ENCODE data around the gene JAG1.

The JAG1 gene

DNA sequence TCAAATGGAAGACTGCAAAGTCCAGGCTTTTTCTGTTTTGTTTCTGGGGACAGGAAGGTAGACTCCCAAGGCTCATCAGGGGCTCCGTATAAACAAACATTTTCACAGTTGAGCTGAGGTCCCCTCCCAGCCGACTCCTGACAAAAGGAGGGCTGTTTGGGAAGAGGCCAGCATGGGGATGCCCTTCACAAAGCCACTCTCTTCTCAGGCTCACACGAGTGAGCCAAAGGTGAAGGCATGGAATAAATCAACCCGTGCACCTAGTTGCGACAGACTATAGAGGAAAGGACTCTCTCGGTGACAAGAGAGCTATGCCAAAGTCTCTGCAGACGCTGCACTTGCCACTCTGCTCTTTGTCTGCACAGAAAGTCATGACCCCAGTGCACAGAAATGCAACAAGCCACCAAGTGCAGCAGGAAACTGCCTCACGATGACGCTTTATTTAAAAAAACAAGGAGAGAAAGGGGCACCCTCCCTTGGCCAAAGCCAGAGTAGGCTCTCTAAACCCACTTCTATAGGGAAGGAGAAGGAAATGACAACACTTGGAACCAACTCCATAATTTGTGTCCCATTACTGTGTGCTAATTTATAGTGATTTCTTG is 21.0 kb downstream of the JAG1 start:
- H3K36me3 ChIP-seq (ENCODE audit: insufficient read depth, insufficient read length, low read length) = peaks cover 90% of the 10 kb centered on the region
- no peak for DNase-seq (ENCODE audit: low read depth, low spot score)
- no peaks in the 10 kb centered on the region for H3K27me3 ChIP-seq (ENCODE audit: insufficient read depth, insufficient read length)
- peaks cover 5% of the 10 kb centered on the region for H3K4me1 ChIP-seq (ENCODE audit: insufficient read depth, insufficient read length)
- H3K4me3 ChIP-seq (ENCODE audit: insufficient read length, low read depth) = no peak overlapping the region
- TF ChIP-seq YY1 (IDR thresholded peaks at IDR 0.05; ENCODE audit: insufficient read depth, insufficient read length) (no peak), SUZ12 (IDR thresholded peaks at IDR 0.05; ENCODE audit: extremely low read depth, insufficient read depth, insufficient read length) (no peak), ZNF274 (IDR thresholded peaks at IDR 0.05; ENCODE audit: low read depth, low read length) (no peak)
- no peaks in the 10 kb centered on the region for H3K9me3 ChIP-seq (ENCODE audit: insufficient read depth, low read length)
- H3K9ac ChIP-seq (ENCODE audit: insufficient read length, low read depth) = no peak overlapping the region

DNA sequence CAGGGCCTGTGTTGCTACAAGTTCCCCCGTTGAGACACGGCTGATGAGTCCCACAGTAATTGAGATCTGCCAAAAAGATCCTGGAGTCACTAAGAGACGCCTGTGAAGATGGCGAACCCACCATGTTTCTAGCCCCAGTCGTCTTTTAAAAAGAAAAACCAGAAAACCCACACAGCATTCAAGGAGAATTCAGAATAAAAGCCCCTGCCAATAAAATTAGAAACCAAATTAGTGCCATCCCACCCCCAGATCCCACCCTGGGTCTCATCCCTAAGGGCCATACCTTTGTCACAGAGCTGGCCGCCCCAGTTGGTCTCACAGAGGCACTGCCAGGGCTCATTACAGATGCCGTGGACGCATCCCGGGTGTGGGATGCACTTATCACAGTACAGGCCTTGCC is 21.6 kb downstream of the JAG1 start:
- H3K27me3 ChIP-seq (ENCODE audit: insufficient read depth, insufficient read length) = no peaks in the 10 kb centered on the region
- peaks cover 5% of the 10 kb centered on the region for H3K4me1 ChIP-seq (ENCODE audit: insufficient read depth, insufficient read length)
- H3K9me3 ChIP-seq (ENCODE audit: insufficient read depth, low read length) = no peaks in the 10 kb centered on the region
- H3K4me3 ChIP-seq (ENCODE audit: insufficient read length, low read depth) = no peak overlapping the region
- peaks cover 91% of the 10 kb centered on the region for H3K36me3 ChIP-seq (ENCODE audit: insufficient read depth, insufficient read length, low read length)
- TF ChIP-seq YY1 (IDR thresholded peaks at IDR 0.05; ENCODE audit: insufficient read depth, insufficient read length) = no peak
- TF ChIP-seq ZNF274 (IDR thresholded peaks at IDR 0.05; ENCODE audit: low read depth, low read length) = no peak
- no peak for TF ChIP-seq SUZ12 (IDR thresholded peaks at IDR 0.05; ENCODE audit: extremely low read depth, insufficient read depth, insufficient read length)
- H3K9ac ChIP-seq (ENCODE audit: insufficient read length, low read depth) = no peak overlapping the region
- DNase-seq (ENCODE audit: low read depth, low spot score) = no peak

- peaks cover 91% of the 10 kb centered on the region for H3K36me3 ChIP-seq (ENCODE audit: insufficient read depth, insufficient read length, low read length)
- no peak for DNase-seq (ENCODE audit: low read depth, low spot score)
- no peaks in the 10 kb centered on the region for H3K27me3 ChIP-seq (ENCODE audit: insufficient read depth, insufficient read length)
- H3K9ac ChIP-seq (ENCODE audit: insufficient read length, low read depth) = no peak overlapping the region
- H3K4me1 ChIP-seq (ENCODE audit: insufficient read depth, insufficient read length) = peaks cover 5% of the 10 kb centered on the region
- H3K4me3 ChIP-seq (ENCODE audit: insufficient read length, low read depth) = no peak overlapping the region
- no peaks in the 10 kb centered on the region for H3K9me3 ChIP-seq (ENCODE audit: insufficient read depth, low read length)
- TF ChIP-seq SUZ12 (IDR thresholded peaks at IDR 0.05; ENCODE audit: extremely low read depth, insufficient read depth, insufficient read length) = no peak
- no peak for TF ChIP-seq ZNF274 (IDR thresholded peaks at IDR 0.05; ENCODE audit: low read depth, low read length)
- TF ChIP-seq YY1 (IDR thresholded peaks at IDR 0.05; ENCODE audit: insufficient read depth, insufficient read length) = no peak
Measured at GRCh38 chr20:10651227-10651990, 22.4 kb downstream of the JAG1 start.

GRCh38 chr20:10649797-10650160 is 24.0 kb downstream of the JAG1 start:
- no peak for DNase-seq (ENCODE audit: low read depth, low spot score)
- no peak for TF ChIP-seq SUZ12 (IDR thresholded peaks at IDR 0.05; ENCODE audit: extremely low read depth, insufficient read depth, insufficient read length)
- TF ChIP-seq ZNF274 (IDR thresholded peaks at IDR 0.05; ENCODE audit: low read depth, low read length) = no peak
- no peak for TF ChIP-seq YY1 (IDR thresholded peaks at IDR 0.05; ENCODE audit: insufficient read depth, insufficient read length)
- peaks cover 90% of the 10 kb centered on the region for H3K36me3 ChIP-seq (ENCODE audit: insufficient read depth, insufficient read length, low read length)

DNA sequence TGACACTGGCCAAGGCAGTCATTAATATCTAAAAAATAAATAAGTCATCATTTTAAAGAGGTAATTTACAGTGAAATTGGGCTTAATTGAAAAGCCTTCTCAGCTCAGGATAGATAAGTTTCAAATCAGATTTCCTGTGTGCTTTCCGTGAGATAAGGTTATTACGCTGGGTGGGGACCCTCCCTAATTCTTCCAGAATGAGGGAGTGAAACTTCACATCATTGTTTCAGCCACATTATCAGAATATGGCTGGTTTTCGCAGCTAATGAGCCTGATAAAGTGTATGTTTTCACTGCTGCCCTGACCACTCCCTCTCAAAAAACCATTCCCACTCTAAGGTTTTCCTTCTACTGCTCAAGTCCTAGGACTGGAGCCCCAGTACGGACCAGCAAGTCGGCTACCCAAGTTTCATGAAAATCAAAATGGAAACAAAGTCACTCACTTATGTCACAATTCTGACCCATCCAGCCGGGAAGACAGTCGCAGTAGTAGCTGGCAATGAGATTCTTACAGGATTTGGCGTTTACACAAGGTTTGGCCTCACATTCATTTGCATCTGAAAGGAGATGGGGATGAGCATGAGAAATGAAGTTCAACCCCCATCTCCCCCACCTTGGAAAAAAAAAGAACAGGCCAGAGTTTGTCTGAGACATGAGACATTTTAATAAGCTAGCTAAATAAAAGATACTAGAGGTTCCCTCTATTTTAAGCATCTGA is 24.6 kb downstream of the JAG1 start:
- Histone ChIP-seq H3K27me3 (ENCODE audit: insufficient read depth, insufficient read length) (no peaks in the 10 kb centered on the region), H3K4me3 (ENCODE audit: insufficient read length, low read depth) (no peak overlapping the region), H3K9ac (ENCODE audit: insufficient read length, low read depth) (no peak overlapping the region), H3K4me1 (ENCODE audit: insufficient read depth, insufficient read length) (peaks cover 2% of the 10 kb centered on the region), H3K36me3 (ENCODE audit: insufficient read depth, insufficient read length, low read length) (peaks cover 90% of the 10 kb centered on the region), H3K9me3 (ENCODE audit: insufficient read depth, low read length) (no peaks in the 10 kb centered on the region)
- DNase-seq (ENCODE audit: low read depth, low spot score) = no peak
- no peak for TF ChIP-seq ZNF274 (IDR thresholded peaks at IDR 0.05; ENCODE audit: low read depth, low read length)
- TF ChIP-seq SUZ12 (IDR thresholded peaks at IDR 0.05; ENCODE audit: extremely low read depth, insufficient read depth, insufficient read length) = no peak
- no peak for TF ChIP-seq YY1 (IDR thresholded peaks at IDR 0.05; ENCODE audit: insufficient read depth, insufficient read length)

More at GRCh38 chr20:10649797-10650160, 24.0 kb downstream of the JAG1 start:
- Histone ChIP-seq H3K4me3 (ENCODE audit: insufficient read length, low read depth) (no peak overlapping the region), H3K27me3 (ENCODE audit: insufficient read depth, insufficient read length) (no peaks in the 10 kb centered on the region), H3K9ac (ENCODE audit: insufficient read length, low read depth) (no peak overlapping the region), H3K4me1 (ENCODE audit: insufficient read depth, insufficient read length) (peaks cover 5% of the 10 kb centered on the region), H3K9me3 (ENCODE audit: insufficient read depth, low read length) (no peaks in the 10 kb centered on the region)

DNA sequence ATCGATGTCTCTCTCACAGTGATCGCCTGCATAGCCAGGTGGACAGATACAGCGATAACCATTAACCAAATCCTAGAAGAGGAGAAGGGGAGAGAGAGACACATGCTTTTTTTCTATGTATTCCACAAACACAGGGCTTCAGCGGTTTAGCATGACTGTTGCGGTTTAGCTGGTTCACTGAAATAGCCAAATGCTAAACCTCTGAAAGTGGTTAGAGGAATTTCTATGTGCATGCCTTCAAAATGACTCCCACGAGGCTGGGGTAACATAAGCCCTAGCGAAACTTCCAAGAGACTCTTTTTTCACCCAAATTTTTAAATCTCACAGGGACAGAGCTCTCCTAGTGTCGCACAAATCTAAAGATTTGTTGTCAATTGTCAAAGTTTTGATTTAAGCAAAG is 25.1 kb downstream of the JAG1 start:
- no peak for TF ChIP-seq ZNF274 (IDR thresholded peaks at IDR 0.05; ENCODE audit: low read depth, low read length)
- Histone ChIP-seq H3K27me3 (ENCODE audit: insufficient read depth, insufficient read length) (no peaks in the 10 kb centered on the region), H3K9ac (ENCODE audit: insufficient read length, low read depth) (no peak overlapping the region), H3K4me1 (ENCODE audit: insufficient read depth, insufficient read length) (peaks cover 2% of the 10 kb centered on the region), H3K4me3 (ENCODE audit: insufficient read length, low read depth) (no peak overlapping the region), H3K36me3 (ENCODE audit: insufficient read depth, insufficient read length, low read length) (peaks cover 90% of the 10 kb centered on the region), H3K9me3 (ENCODE audit: insufficient read depth, low read length) (no peaks in the 10 kb centered on the region)
- no peak for DNase-seq (ENCODE audit: low read depth, low spot score)

DNA sequence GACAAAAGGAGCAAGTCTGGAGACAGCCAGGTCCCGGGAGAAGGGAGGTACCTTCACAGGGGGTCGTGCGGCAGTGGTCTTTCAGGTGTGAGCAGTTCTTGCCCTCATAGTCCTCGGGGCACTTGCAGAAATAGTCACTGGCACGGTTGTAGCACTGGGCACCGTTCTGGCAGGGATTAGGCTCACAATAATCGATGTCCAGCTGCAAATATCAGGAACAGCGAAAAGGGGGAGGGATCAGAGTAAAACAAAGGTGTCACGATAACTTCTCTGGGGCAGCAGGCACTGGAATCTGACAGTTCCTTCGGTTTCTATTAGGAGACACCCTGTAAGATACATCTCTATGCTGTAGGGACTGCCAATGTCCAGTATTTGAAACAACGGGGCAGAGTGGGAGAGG is 25.9 kb downstream of the JAG1 start:
- H3K9me3 ChIP-seq (ENCODE audit: insufficient read depth, low read length) = no peaks in the 10 kb centered on the region
- H3K9ac ChIP-seq (ENCODE audit: insufficient read length, low read depth) = no peak overlapping the region
- H3K4me3 ChIP-seq (ENCODE audit: insufficient read length, low read depth) = no peak overlapping the region
- H3K4me1 ChIP-seq (ENCODE audit: insufficient read depth, insufficient read length) = peaks cover 2% of the 10 kb centered on the region
- H3K36me3 ChIP-seq (ENCODE audit: insufficient read depth, insufficient read length, low read length) = peaks cover 94% of the 10 kb centered on the region
- H3K27me3 ChIP-seq (ENCODE audit: insufficient read depth, insufficient read length) = no peaks in the 10 kb centered on the region
- TF ChIP-seq SUZ12 (IDR thresholded peaks at IDR 0.05; ENCODE audit: extremely low read depth, insufficient read depth, insufficient read length) (no peak), YY1 (IDR thresholded peaks at IDR 0.05; ENCODE audit: insufficient read depth, insufficient read length) (no peak), ZNF274 (IDR thresholded peaks at IDR 0.05; ENCODE audit: low read depth, low read length) (no peak)
- DNase-seq (ENCODE audit: low read depth, low spot score) = no peak

Data from NT2/D1 (cell line).